Upper lobe of left lung (tissue), 6 donors: ENCODE results near the gene NDUFC1. TPM values are rescaled to one million over a fixed set of nuclear protein-coding genes. Genes with fewer than 3 reads are reported as not detected.
"Not testable (repeated sequence)": the region's sequence is repeated elsewhere in the genome, so short reads cannot be mapped to it uniquely, and the experiment has no call there.

ENCODE experiments used
- ATAC-seq, 2 donors: fragments of 200-7000 bp; cut with Tn5 transposase; one replicate each; pipeline ENCODE4 v1.9.1; 2022; ENCODE audit warnings: mild to moderate bottlenecking in 2 of 2, moderate library complexity in 2 of 2; ENCODE audit not compliant: low FRiP score in 2 of 2
- DNase-seq, 2 donors: peaks; one replicate each; pipeline ENCODE4 v3.0.0-alpha.2; 2019 to 2020
- H3K27ac ChIP-seq, 4 donors: fragments of 200-600 bp; sonication (generic); one replicate each; pipeline ENCODE4 v1.5.1; 2016 to 2019
- H3K27me3 ChIP-seq, 4 donors: fragments of 200-600 bp; sonication (generic); one replicate each; pipeline ENCODE4 v1.5.1; 2017 to 2019
- H3K36me3 ChIP-seq, 4 donors: fragments of 200-600 bp; sonication (generic); one replicate each; pipeline ENCODE4 v1.5.1; 2016 to 2019
- H3K4me1 ChIP-seq, 4 donors: fragments of 200-600 bp; sonication (generic); one replicate each; pipeline ENCODE4 v1.5.1; 2018 to 2019
- H3K4me3 ChIP-seq, 4 donors: fragments of 200-600 bp; sonication (generic); one replicate each; pipeline ENCODE4 v1.5.1; 2017 to 2019; ENCODE audit warnings: mild to moderate bottlenecking in 2 of 4, moderate library complexity in 1 of 4
- H3K9me3 ChIP-seq, 4 donors: fragments of 200-600 bp; sonication (generic); one replicate each; pipeline ENCODE4 v1.5.1; 2018 to 2019
- EP300 ChIP-seq, 4 donors: sonication (generic); formaldehyde crosslinking; IDR thresholded peaks; one replicate each; pipeline ENCODE4 v1.5.1; 2017; ENCODE audit warnings: antibody characterized with exemption in 4 of 4, control low read depth in 2 of 4
- POLR2A ChIP-seq, 4 donors: fragments of 450-650 bp; IDR thresholded peaks; one replicate each; pipeline ENCODE4 v1.5.1; 2016 to 2017; ENCODE audit warnings: antibody characterized with exemption in 4 of 4, mild to moderate bottlenecking in 2 of 4
- POLR2AphosphoS5 ChIP-seq, 2 donors: sonication (generic); formaldehyde crosslinking; IDR thresholded peaks; one replicate each; pipeline ENCODE4 v1.5.1; 2017; ENCODE audit warnings: antibody characterized with exemption in 2 of 2
- WGBS, 2 donors: methylation state at CpG; one replicate each; pipeline ENCODE4 v1.1.5; 2017 to 2018; 5-methylcytosine and 5-hydroxymethylcytosine counted together
- total RNA-seq, 6 donors: library from RNA; depleted of rRNA in 4 of 6; stranded (reverse); fragments of >200 nt in 4 of 6; gene quantifications; one replicate each; pipeline versions ENCODE4 v1.1.0 to v1.2.1, GENCODE V29; 2016 to 2021
- TF ChIP-seq, protein P1 (sequence below), 6 experiments: fragments of 450-650 bp in 4 of 6; fragments of 200-600 bp in 2 of 6; sonication (generic) in 2 of 6; IDR thresholded peaks; one replicate each; pipeline ENCODE4 v1.5.1; 2016 to 2019; ENCODE audit warnings: antibody characterized with exemption in 6 of 6
- donor health status: DM: no; HTN: no; CAD: no; lungs with moderate emphysema.
- donor health status: DM: no; HTN: yes; CAD: no; lungs with severe emphysema.

Gene NDUFC1
- total RNA-seq, 6 donors from 2014 or later = 17.9 to 49.2 (median 34.6) TPM

DNA sequence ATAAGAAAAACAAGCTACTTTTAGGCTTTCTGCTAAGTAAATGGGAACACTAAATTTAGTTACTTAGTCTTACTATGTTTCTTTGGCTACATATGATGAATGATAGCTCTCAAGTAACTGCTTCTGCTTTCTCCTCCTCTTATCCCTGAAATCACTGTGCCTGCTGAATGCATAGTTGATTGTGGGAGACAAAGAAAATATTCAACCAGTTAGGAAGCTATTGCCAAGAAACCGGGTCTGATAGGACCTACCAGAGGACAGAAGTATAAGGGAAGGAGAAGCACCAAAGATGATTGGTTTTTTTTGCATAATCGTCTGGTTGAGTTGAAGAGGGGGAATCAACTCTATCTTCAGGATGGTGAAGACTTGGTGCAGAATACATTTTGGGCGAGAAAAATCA, 28.0 kb upstream of the NDUFC1 start:
- no peaks in the 10 kb centered on the region for H3K9me3 ChIP-seq
- peaks cover 0 to 4% (median 0%) of the 10 kb centered on the region in 4 donors for H3K4me1 ChIP-seq
- no peak overlapping the region for H3K4me3 ChIP-seq
- H3K36me3 ChIP-seq = peaks cover 0 to 15% (median 2%) of the 10 kb centered on the region in 4 donors
- no peak overlapping the region for H3K27ac ChIP-seq
- DNase-seq (no peak), ATAC-seq (no peak)
- no peaks in the 10 kb centered on the region for H3K27me3 ChIP-seq
- WGBS, 2 donors = 88 to 91% methylated on average over 3 of the region's 3 CpGs
- TF ChIP-seq, protein P1, sequence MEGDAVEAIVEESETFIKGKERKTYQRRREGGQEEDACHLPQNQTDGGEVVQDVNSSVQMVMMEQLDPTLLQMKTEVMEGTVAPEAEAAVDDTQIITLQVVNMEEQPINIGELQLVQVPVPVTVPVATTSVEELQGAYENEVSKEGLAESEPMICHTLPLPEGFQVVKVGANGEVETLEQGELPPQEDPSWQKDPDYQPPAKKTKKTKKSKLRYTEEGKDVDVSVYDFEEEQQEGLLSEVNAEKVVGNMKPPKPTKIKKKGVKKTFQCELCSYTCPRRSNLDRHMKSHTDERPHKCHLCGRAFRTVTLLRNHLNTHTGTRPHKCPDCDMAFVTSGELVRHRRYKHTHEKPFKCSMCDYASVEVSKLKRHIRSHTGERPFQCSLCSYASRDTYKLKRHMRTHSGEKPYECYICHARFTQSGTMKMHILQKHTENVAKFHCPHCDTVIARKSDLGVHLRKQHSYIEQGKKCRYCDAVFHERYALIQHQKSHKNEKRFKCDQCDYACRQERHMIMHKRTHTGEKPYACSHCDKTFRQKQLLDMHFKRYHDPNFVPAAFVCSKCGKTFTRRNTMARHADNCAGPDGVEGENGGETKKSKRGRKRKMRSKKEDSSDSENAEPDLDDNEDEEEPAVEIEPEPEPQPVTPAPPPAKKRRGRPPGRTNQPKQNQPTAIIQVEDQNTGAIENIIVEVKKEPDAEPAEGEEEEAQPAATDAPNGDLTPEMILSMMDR (IDR thresholded peaks at IDR 0.05) = no peak
- TF ChIP-seq POLR2AphosphoS5 (IDR thresholded peaks at IDR 0.05) (no peak), POLR2A (IDR thresholded peaks at IDR 0.05) (no peak), EP300 (IDR thresholded peaks at IDR 0.05) (no peak)

DNA sequence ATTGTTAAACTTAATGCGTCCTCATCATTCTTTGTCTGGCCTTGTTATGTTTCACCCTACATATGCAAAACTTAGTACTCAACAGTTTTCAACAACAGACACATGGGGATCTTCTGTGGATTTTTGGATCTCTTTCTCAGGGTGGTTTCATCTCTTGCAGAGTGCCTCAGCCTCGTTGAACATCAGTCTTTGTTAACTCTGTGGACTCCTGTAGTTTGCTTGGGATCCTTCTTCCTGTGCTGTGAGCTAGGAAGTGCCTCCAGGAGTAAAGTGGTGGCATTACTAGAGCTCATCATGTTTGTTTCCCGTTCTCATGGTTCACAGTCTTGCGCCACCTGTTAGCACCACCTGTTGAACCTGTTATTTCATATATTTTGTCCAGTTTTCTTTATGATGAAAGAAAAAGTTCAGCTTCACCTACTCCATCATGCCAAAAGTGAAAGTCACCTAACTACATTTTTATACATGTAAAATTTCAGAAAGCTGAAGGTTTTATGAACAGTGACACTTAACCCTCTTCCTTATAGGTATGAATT, 27.5 kb upstream of the NDUFC1 start:
- WGBS, 2 donors = 86 to 87% methylated on average over 4 of the region's 4 CpGs
- no peaks in the 10 kb centered on the region for H3K27me3 ChIP-seq
- no peak for TF ChIP-seq EP300 (IDR thresholded peaks at IDR 0.05)
- no peak for TF ChIP-seq POLR2A (IDR thresholded peaks at IDR 0.05)
- TF ChIP-seq, protein P1 (IDR thresholded peaks at IDR 0.05) = no peak
- no peak for TF ChIP-seq POLR2AphosphoS5 (IDR thresholded peaks at IDR 0.05)
- H3K36me3 ChIP-seq = peaks cover 0 to 13% (median 2%) of the 10 kb centered on the region in 4 donors
- ATAC-seq (no peak), DNase-seq (no peak)
- peaks cover 0 to 10% (median under 1%) of the 10 kb centered on the region in 4 donors for H3K4me1 ChIP-seq
- H3K27ac ChIP-seq = no peak overlapping the region
- H3K4me3 ChIP-seq = no peak overlapping the region
- H3K9me3 ChIP-seq = no peaks in the 10 kb centered on the region

DNA sequence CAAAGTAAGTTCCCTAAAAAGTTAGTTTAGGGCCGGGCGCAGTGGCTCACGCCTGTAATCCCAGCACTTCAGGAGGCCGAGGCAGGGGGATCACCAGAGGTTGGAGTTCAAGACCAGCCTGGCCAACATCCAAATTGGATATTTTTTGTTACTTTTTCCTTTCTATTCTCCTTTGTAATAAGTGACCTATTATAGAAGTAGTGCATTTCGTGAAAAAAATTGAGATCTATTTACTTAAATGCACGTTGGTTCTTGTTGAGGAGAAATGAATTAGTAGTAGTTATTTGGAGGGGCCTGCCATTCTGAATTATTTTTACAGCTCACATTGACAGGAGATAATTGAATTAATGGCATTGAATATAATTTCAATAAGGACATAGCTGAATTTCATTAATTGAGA, 22.3 kb upstream of the NDUFC1 start:
- Histone ChIP-seq H3K27me3 (no peaks in the 10 kb centered on the region), H3K4me3 (no peak overlapping the region), H3K36me3 (peaks cover 0 to 7% (median 2%) of the 10 kb centered on the region in 4 donors), H3K9me3 (no peaks in the 10 kb centered on the region), H3K4me1 (peaks cover 6 to 25% (median 11%) of the 10 kb centered on the region in 4 donors), H3K27ac (no peak overlapping the region)
- no peak for ATAC-seq
- no peak for TF ChIP-seq POLR2AphosphoS5 (IDR thresholded peaks at IDR 0.05)
- no peak for TF ChIP-seq POLR2A (IDR thresholded peaks at IDR 0.05)
- TF ChIP-seq EP300 (IDR thresholded peaks at IDR 0.05) = no peak
- TF ChIP-seq, protein P1 (IDR thresholded peaks at IDR 0.05) = no peak
- DNase-seq = no peak
- 67 to 76% methylated on average over 6 of the region's 6 CpGs for WGBS, 2 donors

DNA sequence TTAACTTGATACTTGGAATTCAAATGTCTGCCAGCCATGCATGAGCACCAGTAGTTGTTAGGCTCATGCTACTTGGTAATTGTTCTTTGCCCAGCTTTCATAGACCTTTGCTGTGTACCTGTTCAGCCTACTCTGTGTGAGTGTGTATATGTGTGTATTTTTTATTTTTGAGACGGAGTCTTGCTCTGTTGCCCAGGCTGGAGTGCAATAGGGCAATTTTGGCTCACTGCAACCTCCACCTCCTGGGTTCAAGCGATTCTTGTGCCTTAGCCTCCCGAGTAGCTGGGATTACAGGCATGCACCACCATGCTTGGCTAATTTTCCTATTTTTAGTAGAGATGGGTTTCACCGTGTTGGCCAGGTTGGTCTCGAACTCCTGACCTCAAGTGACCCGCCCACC, 20.3 kb upstream of the NDUFC1 start:
- not testable (repeated sequence) for DNase-seq, H3K9me3 ChIP-seq, H3K27ac ChIP-seq, ATAC-seq, H3K4me3 ChIP-seq, H3K27me3 ChIP-seq, H3K36me3 ChIP-seq
- 95 to 98% methylated on average over 6 of the region's 6 CpGs for WGBS, 2 donors
- peaks cover 6 to 29% (median 11%) of the 10 kb centered on the region in 4 donors for H3K4me1 ChIP-seq

DNA sequence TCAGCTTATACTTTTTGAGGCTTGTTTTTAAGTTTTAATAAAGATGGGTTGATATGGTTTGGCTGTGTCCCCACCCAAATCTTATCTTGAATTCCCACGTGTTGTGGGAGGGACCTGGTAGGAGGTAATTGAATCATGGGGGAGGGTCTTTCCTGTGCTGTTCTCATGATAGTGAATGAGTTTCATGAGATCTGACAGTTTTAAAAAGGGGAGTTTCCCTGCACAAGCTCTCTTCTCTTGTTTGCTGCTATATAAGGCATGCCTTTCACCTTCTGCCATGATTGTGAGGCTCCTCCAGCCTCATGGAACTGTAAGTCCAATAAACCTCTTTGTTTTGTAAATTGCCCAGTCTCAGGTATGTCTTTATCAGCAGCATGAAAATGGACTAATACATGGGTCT, 19.8 kb upstream of the NDUFC1 start:
- H3K9me3 ChIP-seq, DNase-seq, H3K27ac ChIP-seq, H3K36me3 ChIP-seq, ATAC-seq, H3K4me3 ChIP-seq, H3K27me3 ChIP-seq: not testable (repeated sequence)
- peaks cover 6 to 29% (median 11%) of the 10 kb centered on the region in 4 donors for H3K4me1 ChIP-seq
- 41 to 56% methylated on average over 1 of the region's 1 CpG for whole genome bisulfite sequencing, 2 donors

DNA sequence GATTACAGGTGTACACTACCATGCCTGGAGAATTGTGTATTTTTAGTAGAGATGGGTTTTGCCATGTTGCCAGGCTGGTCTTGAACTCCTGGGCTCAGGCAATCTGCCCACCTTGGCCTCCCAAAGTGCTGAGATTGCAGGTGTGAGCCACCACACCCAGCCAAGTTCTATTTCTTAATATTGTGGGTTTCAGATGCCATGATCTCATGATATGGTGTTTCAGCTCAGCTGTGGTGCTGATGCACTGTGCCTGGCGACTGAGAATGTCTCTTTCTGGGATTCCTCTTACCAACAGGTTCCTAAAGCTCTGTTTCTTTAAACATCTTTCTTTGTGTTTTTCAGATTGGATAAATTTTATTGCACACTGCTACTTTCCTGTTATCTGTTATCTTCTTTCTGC, 17.3 kb upstream of the NDUFC1 start:
- no peak for DNase-seq
- Histone ChIP-seq H3K9me3 (no peaks in the 10 kb centered on the region), H3K4me3 (no peak overlapping the region), H3K36me3 (no peaks in the 10 kb centered on the region), H3K27ac (no peak overlapping the region), H3K27me3 (no peaks in the 10 kb centered on the region), H3K4me1 (peaks cover 11 to 21% (median 15%) of the 10 kb centered on the region in 4 donors)
- 94 to 100% methylated on average over 1 of the region's 1 CpG for WGBS, 2 donors
- ATAC-seq = no peak
- TF ChIP-seq, protein P1 (IDR thresholded peaks at IDR 0.05) = no peak
- no peak for TF ChIP-seq EP300 (IDR thresholded peaks at IDR 0.05)
- no peak for TF ChIP-seq POLR2A (IDR thresholded peaks at IDR 0.05)
- no peak for TF ChIP-seq POLR2AphosphoS5 (IDR thresholded peaks at IDR 0.05)
